Skin of body (tissue), 2 donors: ENCODE data around the gene SLU7. TPM values are rescaled to one million over a fixed set of nuclear protein-coding genes. Genes with fewer than 3 reads are reported as not detected.
"Not testable (repeated sequence)": the region's sequence is repeated elsewhere in the genome, so short reads cannot be mapped to it uniquely, and the experiment has no call there.

Experiments used
- DNase-seq: peaks from one replicate; lab custom pipeline; 2025; lab: John Stamatoyannopoulos, UW
- total RNA-seq: library from RNA; depleted of rRNA; stranded (reverse); fragments of >200 nt; gene quantifications from one replicate; pipeline ENCODE4 v1.2.3, GENCODE V29; 2014

Gene SLU7
- total RNA-seq, 1 donor from 2014 or later = 42.7 TPM

- DNase-seq = no peak
Observed at GRCh38 chr5:160450164-160450932, 31.5 kb upstream of the SLU7 start.

- no peak for DNase-seq
Observed at GRCh38 chr5:160449458-160449857, 30.6 kb upstream of the SLU7 start.

GRCh38 chr5:160448886-160449285, 30.0 kb upstream of the SLU7 start:
- DNase-seq = no peak

GRCh38 chr5:160445751-160446150, 26.9 kb upstream of the SLU7 start:
- DNase-seq = no peak

- DNase-seq = no peak
Observed at GRCh38 chr5:160445132-160445531, 26.3 kb upstream of the SLU7 start.

GRCh38 chr5:160444407-160444806, 25.5 kb upstream of the SLU7 start:
- DNase-seq = no peak

GRCh38 chr5:160442824-160443431, 24.0 kb upstream of the SLU7 start:
- DNase-seq = no peak

- DNase-seq = no peak
Observed at GRCh38 chr5:160441311-160441781, 22.5 kb upstream of the SLU7 start.

GRCh38 chr5:160439205-160439600, 20.3 kb upstream of the SLU7 start:
- DNase-seq = peak; percentile 70

GRCh38 chr5:160438316-160439204, 19.7 kb upstream of the SLU7 start:
- peak; percentile 28 for DNase-seq

GRCh38 chr5:160437271-160437670, 18.4 kb upstream of the SLU7 start:
- no peak for DNase-seq

- DNase-seq = not testable (repeated sequence)
Observed at GRCh38 chr5:160436661-160437060, 17.8 kb upstream of the SLU7 start.

- DNase-seq = no peak
Observed at GRCh38 chr5:160436017-160436416, 17.1 kb upstream of the SLU7 start.

- DNase-seq = no peak
Observed at GRCh38 chr5:160435532-160435931, 16.7 kb upstream of the SLU7 start.

GRCh38 chr5:160434022-160434531, 15.2 kb upstream of the SLU7 start:
- no peak for DNase-seq

- no peak for DNase-seq
Observed at GRCh38 chr5:160432787-160433186, 13.9 kb upstream of the SLU7 start.

- DNase-seq = no peak
Observed at GRCh38 chr5:160432196-160432595, 13.3 kb upstream of the SLU7 start.

GRCh38 chr5:160427607-160428006, 8.7 kb upstream of the SLU7 start:
- DNase-seq = no peak

GRCh38 chr5:160423099-160423498, 4.2 kb upstream of the SLU7 start:
- no peak for DNase-seq

- DNase-seq = peak; percentile 93
Observed at GRCh38 chr5:160421625-160422258, 2.9 kb upstream of the SLU7 start, which contains the start of gene PTTG1. TSS of gene PTTG1 (plus strand) at chr5:160421855. CDS start at chr5:160422313, 458 bp downstream.

GRCh38 chr5:160420331-160420610, 1.4 kb upstream of the SLU7 start:
- no peak for DNase-seq
